Stimulated activated naive B cell treated with anti-CD40 and anti-IgM and Interleukin-4, amounts not matched to agents 10 μg/mL and 1 μg/mL and 100 μg/mL, for 72 hours (primary cell): Measurements from ENCODE around the gene MT1HL1.
"Not testable (repeated sequence)": the region's sequence is repeated elsewhere in the genome, so short reads cannot be mapped to it uniquely, and the experiment has no call there.

ENCODE experiments used
- ATAC-seq, 2 donors: fragments of 150-1000 bp; cut with Tn5 transposase; replicated peaks; 2 replicates each; pipeline ENCODE4 v1.10.0; 2021; ENCODE audit warnings: moderate library complexity in 1 of 2
- DNase-seq: peaks from one replicate; pipeline ENCODE4 v3.0.0; 2021
- H3K27ac Mint-ChIP-seq: one replicate; pipeline ENCODE4 v1.8.0; 2022; ENCODE audit warnings: mild to moderate bottlenecking, mixed read lengths
- H3K27me3 Mint-ChIP-seq, 2 donors: one replicate each; pipeline ENCODE4 v1.8.0; 2022; ENCODE audit warnings: mixed read lengths in 2 of 2
- H3K36me3 Mint-ChIP-seq, 2 donors: one replicate each; pipeline ENCODE4 v1.8.0; 2022; ENCODE audit warnings: mixed read lengths in 2 of 2, mild to moderate bottlenecking in 1 of 2
- H3K4me1 Mint-ChIP-seq, 2 donors: one replicate each; pipeline ENCODE4 v1.8.0; 2022; ENCODE audit warnings: mixed read lengths in 2 of 2, mild to moderate bottlenecking in 1 of 2
- H3K4me3 Mint-ChIP-seq, 2 donors: one replicate each; pipeline ENCODE4 v1.8.0; 2022; ENCODE audit warnings: mild to moderate bottlenecking in 2 of 2, mixed read lengths in 2 of 2, moderate library complexity in 1 of 2
- H3K9me3 Mint-ChIP-seq, 2 donors: one replicate each; pipeline ENCODE4 v1.8.0; 2022; ENCODE audit warnings: mixed read lengths in 2 of 2, mild to moderate bottlenecking in 1 of 2

Gene MT1HL1

DNA sequence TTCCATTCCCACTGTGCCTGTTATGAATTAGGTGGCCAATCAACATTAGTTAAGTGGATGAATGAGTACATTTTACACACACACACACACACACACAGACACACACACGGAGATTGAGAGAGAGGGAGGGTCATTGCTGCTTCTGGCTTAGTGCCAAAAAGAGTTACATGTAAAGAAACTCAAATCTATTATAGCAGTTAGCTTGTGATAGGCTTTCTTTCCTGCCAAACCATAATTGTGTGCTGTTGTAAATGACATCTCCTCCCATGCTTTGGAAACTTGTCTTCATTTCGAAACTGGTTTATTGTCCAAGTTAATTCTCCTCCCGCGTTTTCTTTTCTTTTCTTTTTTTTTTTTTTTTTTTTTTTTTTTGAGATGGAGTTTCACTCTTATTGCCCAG is 1.4 kb upstream of the MT1HL1 start:
- no peak for ATAC-seq
- no peaks in the 10 kb centered on the region for H3K36me3 Mint-ChIP-seq
- no peaks in the 10 kb centered on the region for H3K9me3 Mint-ChIP-seq
- no peak for DNase-seq
- no peak overlapping the region for H3K27ac Mint-ChIP-seq
- no peaks in the 10 kb centered on the region for H3K4me1 Mint-ChIP-seq
- H3K4me3 Mint-ChIP-seq: no peak overlapping the region
- H3K27me3 Mint-ChIP-seq: peaks cover 0 to 6% of the 10 kb centered on the region in 2 donors

DNA sequence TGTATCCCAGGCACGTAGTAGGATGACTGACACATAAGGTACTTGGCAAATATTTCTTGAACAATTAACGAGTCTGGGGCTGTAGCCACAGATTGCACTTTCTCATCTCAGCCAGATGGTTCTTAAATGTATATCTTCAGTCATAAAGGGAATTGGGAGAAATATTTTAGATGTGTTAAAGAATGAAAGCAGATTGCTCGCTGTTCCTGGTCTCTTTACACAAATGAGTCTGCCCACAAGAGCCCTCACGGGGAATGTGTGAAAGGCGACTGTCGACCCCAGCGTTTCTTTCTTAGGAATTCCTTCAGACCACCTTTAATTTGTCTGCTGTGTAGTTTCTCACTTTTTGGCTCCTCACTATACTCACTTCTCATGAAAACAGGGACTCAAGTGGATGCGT is 725 bp downstream of the MT1HL1 start:
- H3K27me3 Mint-ChIP-seq: peaks cover 0 to 6% of the 10 kb centered on the region in 2 donors
- no peak overlapping the region for H3K4me3 Mint-ChIP-seq
- H3K36me3 Mint-ChIP-seq: no peaks in the 10 kb centered on the region
- H3K27ac Mint-ChIP-seq: no peak overlapping the region
- ATAC-seq (no peak), DNase-seq (no peak)
- H3K4me1 Mint-ChIP-seq: no peaks in the 10 kb centered on the region
- no peaks in the 10 kb centered on the region for H3K9me3 Mint-ChIP-seq

DNA sequence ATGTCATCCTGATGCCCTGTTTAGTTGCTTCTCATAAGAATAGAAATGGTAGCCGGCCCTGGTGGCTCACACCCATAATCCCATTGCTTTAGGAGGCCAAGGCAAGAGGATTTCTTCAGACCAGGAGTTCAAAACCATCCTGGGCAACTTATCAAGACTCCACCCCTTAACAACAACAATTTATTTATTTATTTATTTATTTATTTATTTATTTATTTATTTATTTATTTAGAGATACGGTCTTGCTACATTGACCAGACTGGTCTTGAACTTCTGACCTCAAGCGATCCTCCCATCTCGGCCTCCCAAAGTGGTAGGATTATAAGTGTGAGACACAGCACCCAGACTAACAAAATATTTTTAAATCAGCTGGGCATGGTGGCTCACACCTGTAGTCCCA is 4.0 kb downstream of the MT1HL1 start:
- Mint-ChIP-seq H3K4me3 (no peak overlapping the region), H3K27me3 (peaks cover 0 to 6% of the 10 kb centered on the region in 2 donors), H3K4me1 (no peaks in the 10 kb centered on the region), H3K9me3 (no peaks in the 10 kb centered on the region), H3K27ac (no peak overlapping the region), H3K36me3 (no peaks in the 10 kb centered on the region)
- DNase-seq: no peak
- ATAC-seq: no peak

DNA sequence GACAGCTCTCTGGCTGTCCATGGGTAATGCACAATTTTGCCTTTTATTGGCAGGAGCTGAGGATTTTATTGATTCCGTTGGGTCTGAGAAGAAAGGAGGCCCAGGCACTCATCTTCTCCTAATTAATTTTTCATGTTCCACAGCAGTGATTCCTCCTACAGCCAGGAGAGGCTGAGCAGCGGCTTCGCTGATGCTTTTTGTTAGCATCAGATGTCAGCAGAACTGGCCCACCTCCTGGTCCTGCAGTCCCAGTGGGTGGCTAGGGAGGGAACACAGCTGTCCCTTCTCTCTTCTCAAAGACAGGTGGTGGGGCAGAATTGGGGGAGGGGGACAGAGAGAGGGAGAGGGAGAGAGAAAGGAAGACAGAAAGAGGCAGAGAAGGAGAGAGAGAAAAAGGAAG is 5.7 kb downstream of the MT1HL1 start:
- ATAC-seq (no peak), DNase-seq (no peak)
- Mint-ChIP-seq H3K27me3 (peaks cover 0 to 6% of the 10 kb centered on the region in 2 donors), H3K27ac (no peak overlapping the region), H3K4me1 (no peaks in the 10 kb centered on the region), H3K36me3 (no peaks in the 10 kb centered on the region), H3K4me3 (no peak overlapping the region), H3K9me3 (no peaks in the 10 kb centered on the region)

DNA sequence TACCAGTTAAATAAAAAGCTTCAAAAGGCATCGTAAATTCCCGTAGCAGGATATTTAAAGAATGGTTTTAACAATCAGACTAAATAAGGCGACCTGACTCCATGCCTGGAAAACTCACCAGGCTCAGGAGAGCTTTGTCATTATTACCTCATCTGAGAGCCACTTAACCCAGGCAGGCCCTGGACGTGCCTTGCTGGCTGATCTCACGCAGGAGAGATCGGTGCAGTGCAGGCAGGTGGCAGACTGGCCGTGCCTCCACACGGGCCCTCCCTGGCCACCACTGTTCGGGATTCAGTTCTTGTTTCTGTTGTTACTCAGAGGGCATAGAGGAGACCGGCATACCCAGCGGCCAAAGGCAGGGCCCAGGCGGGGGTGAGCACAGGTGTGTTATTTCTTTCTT is 6.4 kb downstream of the MT1HL1 start:
- Mint-ChIP-seq H3K4me1 (no peaks in the 10 kb centered on the region), H3K36me3 (no peaks in the 10 kb centered on the region), H3K4me3 (no peak overlapping the region), H3K27me3 (peaks cover 0 to 6% of the 10 kb centered on the region in 2 donors), H3K27ac (no peak overlapping the region), H3K9me3 (no peaks in the 10 kb centered on the region)
- ATAC-seq: no peak
- no peak for DNase-seq

DNA sequence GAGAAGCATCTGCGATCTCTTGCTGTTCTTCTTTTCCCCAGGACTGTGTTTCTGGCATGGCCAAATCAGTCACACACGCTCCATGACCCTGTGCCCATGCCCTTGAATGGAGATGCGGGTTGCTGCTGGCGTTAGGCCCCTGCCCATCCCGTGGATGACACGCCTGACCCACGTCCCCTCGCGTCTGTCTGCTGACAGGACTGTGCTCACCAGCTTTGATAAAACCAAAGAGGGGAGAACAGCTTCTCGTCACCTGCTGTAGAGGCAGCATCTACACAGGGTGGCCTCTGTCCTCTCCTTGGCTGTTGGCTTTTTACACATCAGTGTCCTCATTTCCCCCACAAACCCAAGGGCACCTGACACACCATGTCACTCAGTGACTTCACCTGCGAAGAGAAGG is 6.9 kb downstream of the MT1HL1 start:
- H3K27me3 Mint-ChIP-seq: peaks cover 0 to 6% of the 10 kb centered on the region in 2 donors
- no peaks in the 10 kb centered on the region for H3K9me3 Mint-ChIP-seq
- DNase-seq (no peak), ATAC-seq (no peak)
- H3K4me1 Mint-ChIP-seq: no peaks in the 10 kb centered on the region
- no peak overlapping the region for H3K27ac Mint-ChIP-seq
- no peaks in the 10 kb centered on the region for H3K36me3 Mint-ChIP-seq
- H3K4me3 Mint-ChIP-seq: no peak overlapping the region

DNA sequence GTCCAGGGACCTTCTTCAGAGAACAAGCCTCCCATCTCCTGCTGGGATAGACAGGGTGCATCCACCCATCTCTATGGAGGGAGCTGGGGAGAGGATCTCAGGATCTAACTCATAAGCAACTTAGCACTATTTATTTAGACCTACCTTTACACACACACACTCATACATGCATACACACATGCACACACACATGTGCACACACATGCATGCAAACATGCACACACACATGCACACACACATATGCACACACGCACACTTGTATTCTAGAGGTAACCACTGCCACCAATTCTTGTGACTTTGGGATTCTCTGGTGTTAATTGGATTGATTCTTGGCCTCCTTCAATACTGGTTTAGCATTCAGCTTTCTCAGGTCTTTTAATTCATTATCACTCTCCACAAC is 9.8 kb downstream of the MT1HL1 start:
- no peak overlapping the region for H3K4me3 Mint-ChIP-seq
- H3K4me1 Mint-ChIP-seq: peaks cover 0 to 2% of the 10 kb centered on the region in 2 donors
- H3K9me3 Mint-ChIP-seq: peaks cover 9 to 14% of the 10 kb centered on the region in 2 donors
- DNase-seq: no peak
- no peaks in the 10 kb centered on the region for H3K36me3 Mint-ChIP-seq
- ATAC-seq: no peak
- no peak overlapping the region for H3K27ac Mint-ChIP-seq
- no peaks in the 10 kb centered on the region for H3K27me3 Mint-ChIP-seq

- no peak for DNase-seq
- ATAC-seq: no peak
- peaks cover 0 to 2% of the 10 kb centered on the region in 2 donors for H3K4me1 Mint-ChIP-seq
- peaks cover 10 to 14% of the 10 kb centered on the region in 2 donors for H3K9me3 Mint-ChIP-seq
- no peaks in the 10 kb centered on the region for H3K36me3 Mint-ChIP-seq
- no peaks in the 10 kb centered on the region for H3K27me3 Mint-ChIP-seq
- no peak overlapping the region for H3K4me3 Mint-ChIP-seq
- no peak overlapping the region for H3K27ac Mint-ChIP-seq
Observed at GRCh38 chr1:236992449-236992848, 11.8 kb downstream of the MT1HL1 start.

DNA sequence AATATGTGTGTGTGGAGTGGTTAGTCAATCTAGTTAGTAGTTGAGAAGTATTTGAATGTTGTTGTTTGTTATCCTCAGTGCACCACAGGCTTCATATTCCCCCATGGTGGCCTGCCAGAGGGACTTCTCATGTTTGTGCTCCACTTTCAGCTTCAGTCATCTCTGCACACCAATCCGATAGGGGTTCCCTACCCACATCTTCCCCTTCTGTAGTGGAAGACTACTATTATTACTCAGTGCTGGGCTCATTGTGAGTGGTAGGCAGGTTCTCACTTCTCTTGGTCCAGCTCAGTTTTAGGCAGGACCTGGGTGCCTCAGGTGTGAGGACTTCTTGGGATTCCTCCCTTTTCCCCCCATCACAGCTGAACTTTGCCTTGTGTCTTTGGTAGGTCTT is 14.2 kb downstream of the MT1HL1 start:
- no peak overlapping the region for H3K27ac Mint-ChIP-seq
- H3K4me1 Mint-ChIP-seq: peaks cover 0 to 2% of the 10 kb centered on the region in 2 donors
- no peaks in the 10 kb centered on the region for H3K27me3 Mint-ChIP-seq
- peaks cover 14 to 24% of the 10 kb centered on the region in 2 donors for H3K9me3 Mint-ChIP-seq
- DNase-seq (no peak), ATAC-seq (peak; percentile 46 to 68)
- no peaks in the 10 kb centered on the region for H3K36me3 Mint-ChIP-seq
- H3K4me3 Mint-ChIP-seq: no peak overlapping the region

GRCh38 chr1:236989290-236990051 is 14.8 kb downstream of the MT1HL1 start:
- no peak for DNase-seq
- H3K4me1 Mint-ChIP-seq: peaks cover 0 to 2% of the 10 kb centered on the region in 2 donors

GRCh38 chr1:236983818-236984217 is 20.4 kb downstream of the MT1HL1 start:
- DNase-seq: no peak
- no peak for ATAC-seq
- Mint-ChIP-seq H3K27me3 (no peaks in the 10 kb centered on the region), H3K4me3 (no peak overlapping the region), H3K36me3 (no peaks in the 10 kb centered on the region), H3K9me3 (peaks cover 6 to 10% of the 10 kb centered on the region in 2 donors), H3K27ac (no peak overlapping the region), H3K4me1 (no peaks in the 10 kb centered on the region)

More at GRCh38 chr1:236989290-236990051, 14.8 kb downstream of the MT1HL1 start:
- no peak overlapping the region for H3K27ac Mint-ChIP-seq
- no peaks in the 10 kb centered on the region for H3K36me3 Mint-ChIP-seq
- no peaks in the 10 kb centered on the region for H3K27me3 Mint-ChIP-seq
- H3K4me3 Mint-ChIP-seq: no peak overlapping the region
- H3K9me3 Mint-ChIP-seq: peaks cover 14 to 24% of the 10 kb centered on the region in 2 donors
- ATAC-seq: no peak

GRCh38 chr1:236982380-236982779 is 21.9 kb downstream of the MT1HL1 start:
- H3K4me1 Mint-ChIP-seq: no peaks in the 10 kb centered on the region
- H3K27me3 Mint-ChIP-seq: no peaks in the 10 kb centered on the region
- no peak overlapping the region for H3K4me3 Mint-ChIP-seq
- DNase-seq: no peak
- peaks cover 6 to 10% of the 10 kb centered on the region in 2 donors for H3K9me3 Mint-ChIP-seq
- ATAC-seq: no peak
- H3K27ac Mint-ChIP-seq: no peak overlapping the region
- no peaks in the 10 kb centered on the region for H3K36me3 Mint-ChIP-seq

GRCh38 chr1:236981431-236981830 is 22.8 kb downstream of the MT1HL1 start:
- H3K36me3 Mint-ChIP-seq, H3K9me3 Mint-ChIP-seq, H3K4me1 Mint-ChIP-seq, H3K27me3 Mint-ChIP-seq, ATAC-seq, H3K27ac Mint-ChIP-seq, H3K4me3 Mint-ChIP-seq, DNase-seq: not testable (repeated sequence)

DNA sequence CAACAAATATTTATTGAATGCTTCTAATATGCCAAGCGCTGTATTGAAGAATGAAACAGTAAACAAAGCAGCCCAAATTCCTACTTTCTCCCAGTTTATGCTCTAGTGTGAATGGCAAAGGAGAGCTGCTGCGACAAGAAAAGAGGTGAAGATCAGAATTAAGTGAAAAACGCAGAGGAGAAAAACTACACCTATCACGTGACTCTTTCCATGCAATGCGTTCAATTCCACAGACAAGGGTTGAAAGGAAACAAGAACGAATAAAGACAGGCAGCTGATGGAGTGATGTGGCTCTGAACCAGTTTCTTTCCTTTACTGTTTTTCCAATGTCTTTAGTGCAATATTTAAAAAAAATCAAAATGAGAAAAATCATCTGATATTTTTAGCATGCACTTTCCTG is 23.6 kb downstream of the MT1HL1 start:
- Mint-ChIP-seq H3K9me3 (peaks cover 0 to 4% of the 10 kb centered on the region in 2 donors), H3K27me3 (no peaks in the 10 kb centered on the region), H3K4me3 (no peak overlapping the region), H3K4me1 (no peaks in the 10 kb centered on the region), H3K27ac (no peak overlapping the region), H3K36me3 (no peaks in the 10 kb centered on the region)
- ATAC-seq (no peak), DNase-seq (no peak)

DNA sequence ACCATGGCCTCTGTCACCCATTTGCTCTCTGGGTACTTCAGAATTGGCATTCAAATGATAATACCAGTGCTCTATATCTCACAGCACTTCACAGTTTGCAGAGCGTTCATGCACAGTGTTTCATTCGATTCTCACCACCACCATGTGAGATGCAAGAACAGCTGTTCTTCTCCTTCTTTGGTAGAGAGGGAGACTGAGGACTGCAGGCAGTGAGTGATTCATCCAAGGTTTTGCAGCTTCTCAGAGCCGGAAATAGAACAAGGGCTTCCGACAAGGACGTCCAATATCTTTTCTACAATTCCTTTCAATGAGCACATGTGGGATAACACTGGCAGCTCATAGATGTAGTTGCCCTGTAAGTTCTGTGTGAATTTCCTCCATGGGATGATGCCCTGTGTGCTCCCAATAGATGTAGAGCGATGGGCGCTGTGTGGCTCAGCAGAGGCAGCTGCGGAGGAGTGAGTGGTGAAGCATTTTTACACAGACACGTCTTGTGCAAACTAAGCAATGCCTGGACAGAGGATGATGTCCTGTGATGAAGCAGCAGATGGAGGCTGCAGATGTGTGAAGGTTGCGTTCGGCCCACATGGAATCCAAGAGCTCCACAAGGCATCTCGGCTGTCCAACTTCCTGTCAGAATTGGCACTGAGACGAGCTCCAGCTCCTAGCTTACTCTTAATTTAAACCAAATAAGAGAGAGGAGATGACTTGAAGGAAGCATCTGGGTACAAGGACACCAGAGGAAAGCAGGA is 24.9 kb downstream of the MT1HL1 start:
- peaks cover 0 to 4% of the 10 kb centered on the region in 2 donors for H3K9me3 Mint-ChIP-seq
- H3K27ac Mint-ChIP-seq: no peak overlapping the region
- no peaks in the 10 kb centered on the region for H3K36me3 Mint-ChIP-seq
- ATAC-seq (no peak), DNase-seq (no peak)
- H3K27me3 Mint-ChIP-seq: no peaks in the 10 kb centered on the region
- no peaks in the 10 kb centered on the region for H3K4me1 Mint-ChIP-seq
- no peak overlapping the region for H3K4me3 Mint-ChIP-seq
